ENCODE data around the gene FAM3D.
A peak's percentile ranks its signal among the peaks of the same experiment; 100 is the strongest.

The FAM3D gene

DNA sequence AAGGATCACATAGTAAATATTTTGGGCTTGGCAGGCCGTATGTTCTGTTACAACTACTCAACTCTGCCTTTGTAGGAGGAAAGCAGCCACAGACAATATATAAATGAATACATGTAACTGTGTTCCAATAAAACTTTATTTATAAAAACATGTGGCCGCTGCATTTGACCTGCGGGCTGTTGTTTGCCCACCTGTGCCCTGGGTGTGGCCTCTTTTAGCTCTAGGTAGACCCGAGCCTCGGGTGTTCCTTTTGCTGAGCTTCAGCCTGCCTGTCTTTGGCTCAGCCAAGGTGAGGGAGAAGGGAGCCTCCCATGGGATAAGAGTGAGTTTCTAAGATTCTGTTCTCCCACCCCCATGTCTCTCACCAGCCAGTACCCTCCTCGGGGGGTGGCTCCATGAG lies 5.6 kb downstream of the FAM3D start:
- TF ChIP-seq, protein P1, sequence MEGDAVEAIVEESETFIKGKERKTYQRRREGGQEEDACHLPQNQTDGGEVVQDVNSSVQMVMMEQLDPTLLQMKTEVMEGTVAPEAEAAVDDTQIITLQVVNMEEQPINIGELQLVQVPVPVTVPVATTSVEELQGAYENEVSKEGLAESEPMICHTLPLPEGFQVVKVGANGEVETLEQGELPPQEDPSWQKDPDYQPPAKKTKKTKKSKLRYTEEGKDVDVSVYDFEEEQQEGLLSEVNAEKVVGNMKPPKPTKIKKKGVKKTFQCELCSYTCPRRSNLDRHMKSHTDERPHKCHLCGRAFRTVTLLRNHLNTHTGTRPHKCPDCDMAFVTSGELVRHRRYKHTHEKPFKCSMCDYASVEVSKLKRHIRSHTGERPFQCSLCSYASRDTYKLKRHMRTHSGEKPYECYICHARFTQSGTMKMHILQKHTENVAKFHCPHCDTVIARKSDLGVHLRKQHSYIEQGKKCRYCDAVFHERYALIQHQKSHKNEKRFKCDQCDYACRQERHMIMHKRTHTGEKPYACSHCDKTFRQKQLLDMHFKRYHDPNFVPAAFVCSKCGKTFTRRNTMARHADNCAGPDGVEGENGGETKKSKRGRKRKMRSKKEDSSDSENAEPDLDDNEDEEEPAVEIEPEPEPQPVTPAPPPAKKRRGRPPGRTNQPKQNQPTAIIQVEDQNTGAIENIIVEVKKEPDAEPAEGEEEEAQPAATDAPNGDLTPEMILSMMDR (IDR thresholded peaks at IDR 0.05; ENCODE audit: insufficient read depth, missing control alignments), result no peak
- no peak for DNase-seq (ENCODE audit: insufficient read length, low spot score)
- FAIRE-seq, result no peak

DNA sequence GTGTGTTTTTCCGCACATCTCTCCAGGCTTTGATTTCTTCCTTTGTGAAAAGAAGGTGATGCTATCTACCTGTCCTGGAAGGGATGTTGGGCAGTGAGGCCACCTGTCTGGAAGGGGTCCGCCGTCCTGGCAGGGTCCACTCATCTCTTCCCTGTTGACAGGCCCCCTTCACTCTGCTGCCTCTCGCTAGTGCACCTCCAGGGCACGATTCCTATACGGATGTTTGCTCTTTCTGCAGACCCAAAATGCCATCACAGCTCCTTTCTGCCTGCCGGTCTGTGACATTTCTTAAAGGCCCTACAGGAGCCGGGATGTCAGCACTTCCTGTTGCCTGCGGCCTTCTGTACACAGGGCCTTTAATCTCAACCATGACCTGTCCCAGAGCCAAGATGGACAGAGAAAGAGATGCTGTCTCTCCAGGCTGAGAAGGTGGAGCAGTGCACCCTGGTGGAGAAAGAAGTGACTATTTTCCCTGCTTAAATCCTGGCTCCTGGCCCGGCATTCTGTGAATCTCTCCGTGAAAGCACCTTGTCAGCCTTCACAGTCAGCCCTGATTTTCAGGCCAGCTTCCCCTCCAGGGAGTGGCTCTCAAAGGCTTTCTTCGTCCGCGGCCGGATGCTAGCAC lies 7.4 kb downstream of the FAM3D start:
- TF ChIP-seq, protein P1 (IDR thresholded peaks at IDR 0.05; ENCODE audit: insufficient read depth, missing control alignments), result peak; percentile 38
- DNase-seq (ENCODE audit: insufficient read length, low spot score) (no peak), FAIRE-seq (no peak)

DNA sequence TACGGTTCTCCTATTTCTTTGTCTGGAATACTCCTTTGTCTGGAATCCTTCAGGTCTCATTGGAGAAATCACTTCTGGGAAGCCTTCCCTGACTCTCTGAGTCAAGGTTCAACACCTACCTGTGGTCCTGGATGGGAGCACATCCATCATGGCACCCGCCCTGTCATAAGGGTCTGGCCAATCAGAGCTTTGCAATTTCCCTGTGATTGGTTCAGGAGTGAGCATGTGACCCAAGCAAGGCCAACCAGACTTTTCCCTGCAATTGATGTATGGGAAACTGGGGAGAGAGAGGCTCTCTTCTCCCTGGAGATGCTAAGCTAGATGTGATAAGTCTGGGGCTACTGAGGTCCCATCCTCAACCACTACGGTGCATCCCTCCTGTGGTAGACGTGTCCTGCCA lies 8.1 kb downstream of the FAM3D start:
- DNase-seq (ENCODE audit: insufficient read length, low spot score), result no peak

DNA sequence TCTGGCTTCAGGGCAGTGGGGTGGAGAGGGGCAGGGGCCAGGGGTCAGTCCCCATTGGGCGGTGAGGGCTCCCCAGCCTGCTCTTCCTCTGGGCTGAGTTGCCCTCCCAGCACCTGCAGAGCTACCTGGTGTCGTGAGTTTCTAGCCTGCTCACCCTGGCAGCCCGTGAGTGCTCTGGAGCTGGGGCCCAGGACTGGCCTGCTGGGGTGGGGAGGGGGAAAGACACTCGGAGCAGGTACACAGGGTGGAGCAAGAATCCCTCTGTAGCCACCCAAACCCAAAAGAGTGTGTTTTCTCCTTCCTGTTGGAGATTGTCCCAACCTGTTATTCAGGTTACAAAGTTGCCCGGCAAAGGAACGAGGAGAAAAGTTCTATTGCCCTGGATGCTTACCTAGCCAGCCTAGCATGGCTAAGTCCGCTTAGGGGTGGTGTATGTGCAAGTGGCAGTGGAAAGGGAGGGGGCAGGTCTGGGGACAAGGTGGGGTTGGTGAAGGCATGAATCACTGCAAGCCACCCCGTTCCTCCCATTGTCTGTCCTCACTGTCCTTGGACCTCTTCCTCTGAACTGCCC lies 8.9 kb downstream of the FAM3D start:
- DNase-seq (ENCODE audit: insufficient read length, low spot score) (no peak), FAIRE-seq (no peak)
- TF ChIP-seq, protein P1 (IDR thresholded peaks at IDR 0.05; ENCODE audit: insufficient read depth, missing control alignments), result no peak

More for the DNA sequence above, 8.1 kb downstream of the FAM3D start:
- TF ChIP-seq, protein P1 (IDR thresholded peaks at IDR 0.05; ENCODE audit: insufficient read depth, missing control alignments), result no peak
- no peak for FAIRE-seq

DNA sequence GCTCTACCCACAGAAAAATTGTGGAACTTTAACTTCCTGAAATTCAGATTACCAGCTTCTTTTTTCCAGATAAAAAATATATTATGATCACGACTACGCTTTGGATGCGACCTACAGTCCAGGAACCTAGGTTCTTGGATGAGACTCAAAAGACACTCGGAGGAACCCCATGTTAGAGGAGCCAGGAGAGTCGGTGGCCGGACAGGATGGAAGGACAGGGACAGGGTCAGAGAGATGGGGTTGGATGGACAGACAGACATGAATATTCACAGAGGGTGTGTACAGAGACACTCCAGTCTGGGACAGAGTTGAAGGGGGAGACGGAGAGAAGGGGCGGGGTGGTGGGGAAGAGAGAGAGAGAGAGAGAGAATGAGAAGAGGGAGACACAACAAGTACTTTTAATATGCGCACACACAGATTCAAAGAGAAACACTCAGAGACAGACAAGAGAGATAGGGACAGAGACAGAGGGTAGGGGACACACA lies 9.5 kb downstream of the FAM3D start:
- FAIRE-seq (no peak), DNase-seq (ENCODE audit: insufficient read length, low spot score) (no peak)
- TF ChIP-seq, protein P1 (IDR thresholded peaks at IDR 0.05; ENCODE audit: insufficient read depth, missing control alignments), result no peak

DNA sequence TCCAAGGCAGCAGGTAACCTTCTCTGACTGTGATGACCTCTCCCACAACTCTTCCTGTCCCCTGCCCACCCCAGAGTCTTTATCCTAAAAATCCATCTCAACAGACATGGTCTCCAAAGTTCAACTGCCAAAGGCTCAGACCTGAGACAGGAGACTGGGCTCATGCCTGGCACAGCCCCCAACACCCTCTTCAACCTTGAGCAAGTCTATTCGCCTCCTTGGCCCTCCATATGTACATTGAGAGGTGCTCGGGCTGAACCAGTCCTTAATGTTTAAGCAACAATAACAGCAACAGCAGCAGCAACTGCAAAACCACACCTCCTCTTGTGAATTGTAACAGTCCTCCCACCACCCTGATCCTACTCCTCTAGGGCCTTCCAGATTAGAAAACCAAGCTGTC lies 9.9 kb downstream of the FAM3D start:
- TF ChIP-seq, protein P1 (IDR thresholded peaks at IDR 0.05; ENCODE audit: insufficient read depth, missing control alignments), result no peak
- FAIRE-seq (no peak), DNase-seq (ENCODE audit: insufficient read length, low spot score) (no peak)

DNA sequence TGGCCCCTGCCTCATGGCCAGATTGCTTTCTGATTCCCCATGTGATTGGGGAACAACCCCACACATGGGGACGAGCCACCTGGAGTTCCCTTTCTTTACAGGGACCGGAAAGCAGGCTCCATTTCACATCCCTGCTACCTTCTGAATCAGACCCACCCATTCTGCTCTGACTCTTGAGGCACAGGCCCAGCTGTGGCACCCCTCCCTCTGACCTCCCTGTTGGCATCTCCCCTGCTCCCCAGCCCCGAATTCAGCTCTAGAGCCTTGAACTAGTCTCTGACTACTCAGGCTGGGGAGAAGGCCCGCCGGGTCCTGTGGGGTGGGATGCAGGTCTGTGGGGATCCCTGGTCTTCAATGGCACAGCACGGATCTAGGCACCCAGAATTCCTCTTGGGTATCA lies 12.1 kb downstream of the FAM3D start:
- FAIRE-seq (no peak), DNase-seq (ENCODE audit: insufficient read length, low spot score) (no peak)
- TF ChIP-seq, protein P1 (IDR thresholded peaks at IDR 0.05; ENCODE audit: insufficient read depth, missing control alignments), result no peak

Data from D721Med (cell line).